Spleen (tissue), 7 donors: ENCODE measurements around the gene SUMO2.

Source experiments
- CTCF ChIP-seq, 11 experiments: fragments of 200-600 bp in 7 of 11; fragments of 450-650 bp in 4 of 11; sonication (generic) in 4 of 11; IDR thresholded peaks in 8 of 11; conservative IDR thresholded peaks in 3 of 11; 1 replicate in 7 of 11; 2 replicates in 4 of 11; pipeline versions ENCODE4 v1.4.0 to v1.8.0; 2016 to 2021; ENCODE audit warnings: antibody characterized with exemption in 11 of 11, inconsistent platforms in 4 of 11, mild to moderate bottlenecking in 1 of 11
- POLR2A ChIP-seq, 3 donors: fragments of 450-650 bp; IDR thresholded peaks; one replicate each; pipeline ENCODE4 v1.5.1; 2017; ENCODE audit warnings: antibody characterized with exemption in 3 of 3, mild to moderate bottlenecking in 1 of 3
- donor health status: DM: no; HTN: no; CAD: no; lungs with moderate emphysema.
- donor health status: DM: no; HTN: no; CAD: no.
- donor health status: DM: no; HTN: no; CAD: no.

- TF ChIP-seq CTCF (IDR thresholded peaks at IDR 0.05 in 8 of 11, conservative IDR thresholded peaks at IDR 0.05 in 3 of 11) (no peak), POLR2A (IDR thresholded peaks at IDR 0.05) (no peak)
Measured at GRCh38 chr17:75209061-75209460, 26.3 kb upstream of the SUMO2 start.
